Measurements from ENCODE around the gene PDE4DIP.
"Not testable (repeated sequence)": the region's sequence is repeated elsewhere in the genome, so short reads cannot be mapped to it uniquely, and the experiment has no call there.

Gene PDE4DIP

GRCh38 chr1:148960212-148961000, 116.2 kb downstream of the PDE4DIP start:
- H3K4me3 ChIP-seq (ENCODE audit: low read length); DNase-seq (ENCODE audit: low read depth): not testable (repeated sequence)

- H3K4me3 ChIP-seq (ENCODE audit: low read length), result not testable (repeated sequence)
Measured at GRCh38 chr1:148962127-148962857, 118.1 kb downstream of the PDE4DIP start.

GRCh38 chr1:148966084-148966483, 121.9 kb downstream of the PDE4DIP start:
- H3K4me3 ChIP-seq (ENCODE audit: low read length); DNase-seq (ENCODE audit: low read depth): not testable (repeated sequence)

More at GRCh38 chr1:148962127-148962857, 118.1 kb downstream of the PDE4DIP start:
- not testable (repeated sequence) for DNase-seq (ENCODE audit: low read depth)

GRCh38 chr1:148967580-148967979, 123.4 kb downstream of the PDE4DIP start:
- not testable (repeated sequence) for DNase-seq (ENCODE audit: low read depth); H3K4me3 ChIP-seq (ENCODE audit: low read length)

GRCh38 chr1:148968682-148969081, 124.5 kb downstream of the PDE4DIP start:
- not testable (repeated sequence) for H3K4me3 ChIP-seq (ENCODE audit: low read length); DNase-seq (ENCODE audit: low read depth)

GRCh38 chr1:148969126-148969525, 124.9 kb downstream of the PDE4DIP start:
- not testable (repeated sequence) for H3K4me3 ChIP-seq (ENCODE audit: low read length); DNase-seq (ENCODE audit: low read depth)

- not testable (repeated sequence) for H3K4me3 ChIP-seq (ENCODE audit: low read length); DNase-seq (ENCODE audit: low read depth)
Measured at GRCh38 chr1:148975453-148975852, 131.2 kb downstream of the PDE4DIP start.

- not testable (repeated sequence) for H3K4me3 ChIP-seq (ENCODE audit: low read length); DNase-seq (ENCODE audit: low read depth)
Measured at GRCh38 chr1:148975866-148976537, 131.8 kb downstream of the PDE4DIP start.

- H3K4me3 ChIP-seq (ENCODE audit: low read length); DNase-seq (ENCODE audit: low read depth): not testable (repeated sequence)
Measured at GRCh38 chr1:148977785-148978184, 133.6 kb downstream of the PDE4DIP start.

GRCh38 chr1:148989378-148989777, 145.2 kb downstream of the PDE4DIP start:
- H3K4me3 ChIP-seq (ENCODE audit: low read length); DNase-seq (ENCODE audit: low read depth): not testable (repeated sequence)

GRCh38 chr1:148990233-148990788, 146.1 kb downstream of the PDE4DIP start:
- not testable (repeated sequence) for DNase-seq (ENCODE audit: low read depth); H3K4me3 ChIP-seq (ENCODE audit: low read length)

GRCh38 chr1:148991818-148992217, 147.6 kb downstream of the PDE4DIP start:
- not testable (repeated sequence) for DNase-seq (ENCODE audit: low read depth); H3K4me3 ChIP-seq (ENCODE audit: low read length)

- DNase-seq (ENCODE audit: low read depth); H3K4me3 ChIP-seq (ENCODE audit: low read length): not testable (repeated sequence)
Measured at GRCh38 chr1:148992364-148992763, 148.1 kb downstream of the PDE4DIP start.

GRCh38 chr1:148996449-148997224, 152.4 kb downstream of the PDE4DIP start:
- not testable (repeated sequence) for DNase-seq (ENCODE audit: low read depth); H3K4me3 ChIP-seq (ENCODE audit: low read length)

- H3K4me3 ChIP-seq (ENCODE audit: low read length); DNase-seq (ENCODE audit: low read depth): not testable (repeated sequence)
Measured at GRCh38 chr1:148997405-148997804, 153.2 kb downstream of the PDE4DIP start.

- not testable (repeated sequence) for H3K4me3 ChIP-seq (ENCODE audit: low read length); DNase-seq (ENCODE audit: low read depth)
Measured at GRCh38 chr1:149002664-149003063, 158.4 kb downstream of the PDE4DIP start.

GRCh38 chr1:149008326-149008725, 164.1 kb downstream of the PDE4DIP start:
- H3K4me3 ChIP-seq (ENCODE audit: low read length); DNase-seq (ENCODE audit: low read depth): not testable (repeated sequence)

GRCh38 chr1:149008769-149009168, 164.5 kb downstream of the PDE4DIP start:
- not testable (repeated sequence) for H3K4me3 ChIP-seq (ENCODE audit: low read length)

GRCh38 chr1:149009761-149010160, 165.5 kb downstream of the PDE4DIP start:
- not testable (repeated sequence) for H3K4me3 ChIP-seq (ENCODE audit: low read length); DNase-seq (ENCODE audit: low read depth)

More at GRCh38 chr1:149008769-149009168, 164.5 kb downstream of the PDE4DIP start:
- not testable (repeated sequence) for DNase-seq (ENCODE audit: low read depth)
